Upper lobe of left lung (tissue), 6 donors: ENCODE results near the gene FLRT3. TPM values are rescaled to one million over a fixed set of nuclear protein-coding genes. Genes with fewer than 3 reads are reported as not detected.

Experiments
- ATAC-seq, 2 donors: fragments of 200-7000 bp; cut with Tn5 transposase; one replicate each; pipeline ENCODE4 v1.9.1; 2022; ENCODE audit warnings: mild to moderate bottlenecking in 2 of 2, moderate library complexity in 2 of 2; ENCODE audit not compliant: low FRiP score in 2 of 2
- DNase-seq, 2 donors: peaks; one replicate each; pipeline ENCODE4 v3.0.0-alpha.2; 2019 to 2020
- H3K27ac ChIP-seq, 4 donors: fragments of 200-600 bp; sonication (generic); one replicate each; pipeline ENCODE4 v1.5.1; 2016 to 2019
- H3K27me3 ChIP-seq, 4 donors: fragments of 200-600 bp; sonication (generic); one replicate each; pipeline ENCODE4 v1.5.1; 2017 to 2019
- H3K36me3 ChIP-seq, 4 donors: fragments of 200-600 bp; sonication (generic); one replicate each; pipeline ENCODE4 v1.5.1; 2016 to 2019
- H3K4me1 ChIP-seq, 4 donors: fragments of 200-600 bp; sonication (generic); one replicate each; pipeline ENCODE4 v1.5.1; 2018 to 2019
- H3K4me3 ChIP-seq, 4 donors: fragments of 200-600 bp; sonication (generic); one replicate each; pipeline ENCODE4 v1.5.1; 2017 to 2019; ENCODE audit warnings: mild to moderate bottlenecking in 2 of 4, moderate library complexity in 1 of 4
- H3K9me3 ChIP-seq, 4 donors: fragments of 200-600 bp; sonication (generic); one replicate each; pipeline ENCODE4 v1.5.1; 2018 to 2019
- EP300 ChIP-seq, 4 donors: sonication (generic); formaldehyde crosslinking; IDR thresholded peaks; one replicate each; pipeline ENCODE4 v1.5.1; 2017; ENCODE audit warnings: antibody characterized with exemption in 4 of 4, control low read depth in 2 of 4
- POLR2A ChIP-seq, 4 donors: fragments of 450-650 bp; IDR thresholded peaks; one replicate each; pipeline ENCODE4 v1.5.1; 2016 to 2017; ENCODE audit warnings: antibody characterized with exemption in 4 of 4, mild to moderate bottlenecking in 2 of 4
- POLR2AphosphoS5 ChIP-seq, 2 donors: sonication (generic); formaldehyde crosslinking; IDR thresholded peaks; one replicate each; pipeline ENCODE4 v1.5.1; 2017; ENCODE audit warnings: antibody characterized with exemption in 2 of 2
- WGBS, 2 donors: methylation state at CpG; one replicate each; pipeline ENCODE4 v1.1.5; 2017 to 2018; 5-methylcytosine and 5-hydroxymethylcytosine counted together
- total RNA-seq, 6 donors: library from RNA; depleted of rRNA in 4 of 6; stranded (reverse); fragments of >200 nt in 4 of 6; gene quantifications; one replicate each; pipeline versions ENCODE4 v1.1.0 to v1.2.1, GENCODE V29; 2016 to 2021
- TF ChIP-seq, protein P1 (sequence below), 6 experiments: fragments of 450-650 bp in 4 of 6; fragments of 200-600 bp in 2 of 6; sonication (generic) in 2 of 6; IDR thresholded peaks; one replicate each; pipeline ENCODE4 v1.5.1; 2016 to 2019; ENCODE audit warnings: antibody characterized with exemption in 6 of 6
- donor health status: DM: no; HTN: no; CAD: no; lungs with moderate emphysema.
- donor health status: DM: no; HTN: yes; CAD: no; lungs with severe emphysema.

FLRT3 gene
- total RNA-seq, 6 donors from 2014 or later: 19.2 to 127 (median 57.8) TPM

DNA sequence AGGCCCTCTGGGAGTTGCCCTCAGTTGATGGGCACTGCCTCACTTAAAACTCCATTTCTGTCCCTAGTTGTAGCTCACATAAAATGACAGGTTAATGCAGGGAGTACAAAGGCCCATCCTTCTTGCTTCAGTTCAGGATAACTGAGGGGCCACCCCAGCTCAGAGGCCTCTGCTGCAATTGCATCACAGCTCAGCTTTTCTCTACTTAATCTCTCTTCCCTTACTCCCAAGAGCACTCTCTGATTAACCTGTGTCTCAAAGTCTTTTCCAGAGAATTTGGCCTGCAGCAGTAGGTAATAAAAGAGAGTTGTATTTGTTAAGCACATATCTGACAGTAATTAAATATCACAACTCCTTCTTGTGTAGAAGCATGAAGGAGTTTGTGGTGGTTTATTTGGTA is 40.9 kb upstream of the FLRT3 start:
- DNase-seq: no peak
- H3K4me1 ChIP-seq: no peaks in the 10 kb centered on the region
- TF ChIP-seq POLR2A (IDR thresholded peaks at IDR 0.05): no peak
- TF ChIP-seq EP300 (IDR thresholded peaks at IDR 0.05): no peak
- TF ChIP-seq, protein P1, sequence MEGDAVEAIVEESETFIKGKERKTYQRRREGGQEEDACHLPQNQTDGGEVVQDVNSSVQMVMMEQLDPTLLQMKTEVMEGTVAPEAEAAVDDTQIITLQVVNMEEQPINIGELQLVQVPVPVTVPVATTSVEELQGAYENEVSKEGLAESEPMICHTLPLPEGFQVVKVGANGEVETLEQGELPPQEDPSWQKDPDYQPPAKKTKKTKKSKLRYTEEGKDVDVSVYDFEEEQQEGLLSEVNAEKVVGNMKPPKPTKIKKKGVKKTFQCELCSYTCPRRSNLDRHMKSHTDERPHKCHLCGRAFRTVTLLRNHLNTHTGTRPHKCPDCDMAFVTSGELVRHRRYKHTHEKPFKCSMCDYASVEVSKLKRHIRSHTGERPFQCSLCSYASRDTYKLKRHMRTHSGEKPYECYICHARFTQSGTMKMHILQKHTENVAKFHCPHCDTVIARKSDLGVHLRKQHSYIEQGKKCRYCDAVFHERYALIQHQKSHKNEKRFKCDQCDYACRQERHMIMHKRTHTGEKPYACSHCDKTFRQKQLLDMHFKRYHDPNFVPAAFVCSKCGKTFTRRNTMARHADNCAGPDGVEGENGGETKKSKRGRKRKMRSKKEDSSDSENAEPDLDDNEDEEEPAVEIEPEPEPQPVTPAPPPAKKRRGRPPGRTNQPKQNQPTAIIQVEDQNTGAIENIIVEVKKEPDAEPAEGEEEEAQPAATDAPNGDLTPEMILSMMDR (IDR thresholded peaks at IDR 0.05): no peak
- no peak for TF ChIP-seq POLR2AphosphoS5 (IDR thresholded peaks at IDR 0.05)
- no peak overlapping the region for H3K4me3 ChIP-seq
- no peaks in the 10 kb centered on the region for H3K36me3 ChIP-seq
- no peaks in the 10 kb centered on the region for H3K9me3 ChIP-seq
- H3K27ac ChIP-seq: no peak overlapping the region
- no peak for ATAC-seq
- H3K27me3 ChIP-seq: no peaks in the 10 kb centered on the region

DNA sequence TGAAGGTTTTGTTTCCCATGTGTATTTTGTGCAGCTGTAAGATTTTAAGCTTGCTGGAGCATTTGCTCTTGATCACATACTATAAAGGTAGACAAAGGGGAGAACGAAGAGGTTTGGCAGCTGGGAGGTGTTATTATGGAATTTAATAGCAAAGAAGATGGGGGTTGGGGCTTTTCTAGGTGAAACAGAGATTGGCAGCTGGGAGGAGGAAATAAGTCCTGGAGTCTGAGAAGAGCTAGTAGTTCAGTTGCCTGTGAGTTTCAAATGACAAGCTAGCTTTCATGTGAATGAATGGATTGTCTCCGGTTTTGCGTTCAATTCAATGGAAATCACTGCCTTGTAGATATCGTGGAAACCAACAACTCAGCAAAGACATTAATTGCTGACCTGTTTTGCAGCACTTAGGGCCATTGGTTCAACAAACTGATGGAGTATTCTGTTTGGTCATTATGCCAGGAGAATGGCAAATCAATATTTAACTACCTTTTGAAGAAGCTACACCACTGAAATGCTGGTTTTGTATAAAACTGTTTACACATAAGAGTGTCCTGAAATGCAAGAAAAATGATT is 38.1 kb upstream of the FLRT3 start:
- DNase-seq: no peak
- Histone ChIP-seq H3K27me3 (no peaks in the 10 kb centered on the region), H3K27ac (no peak overlapping the region), H3K4me1 (no peaks in the 10 kb centered on the region), H3K36me3 (no peaks in the 10 kb centered on the region), H3K9me3 (no peaks in the 10 kb centered on the region), H3K4me3 (no peak overlapping the region)
- TF ChIP-seq POLR2A (IDR thresholded peaks at IDR 0.05) (no peak), EP300 (IDR thresholded peaks at IDR 0.05) (no peak), POLR2AphosphoS5 (IDR thresholded peaks at IDR 0.05) (no peak)
- TF ChIP-seq, protein P1 (IDR thresholded peaks at IDR 0.05): no peak
- ATAC-seq: no peak
- 48 to 58% methylated on average over 4 of the region's 4 CpGs for WGBS, 2 donors

DNA sequence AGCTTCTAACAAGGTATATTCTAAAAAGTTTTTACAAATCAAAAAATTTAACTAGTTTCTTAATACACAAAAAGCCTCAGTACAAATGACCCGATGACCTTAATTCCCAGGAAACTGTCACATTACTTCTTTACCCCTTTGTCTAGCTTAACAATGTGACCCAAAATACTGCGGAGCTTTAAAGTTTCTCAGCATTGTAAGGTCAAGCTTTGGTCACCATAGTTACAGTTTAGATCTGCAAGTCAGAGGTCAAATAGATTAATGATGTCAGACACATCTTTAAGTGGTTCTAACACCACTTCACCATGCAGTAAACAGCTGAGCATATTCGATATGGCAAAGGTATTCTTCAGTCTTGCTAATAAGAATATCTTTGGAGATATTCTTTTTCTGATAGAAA is 36.8 kb upstream of the FLRT3 start:
- H3K4me1 ChIP-seq: no peaks in the 10 kb centered on the region
- WGBS, 2 donors: 38 to 46% methylated on average over 3 of the region's 3 CpGs
- H3K27me3 ChIP-seq: no peaks in the 10 kb centered on the region
- H3K9me3 ChIP-seq: no peaks in the 10 kb centered on the region
- DNase-seq: no peak
- H3K36me3 ChIP-seq: no peaks in the 10 kb centered on the region
- TF ChIP-seq POLR2AphosphoS5 (IDR thresholded peaks at IDR 0.05) (no peak), EP300 (IDR thresholded peaks at IDR 0.05) (no peak), POLR2A (IDR thresholded peaks at IDR 0.05) (no peak)
- TF ChIP-seq, protein P1 (IDR thresholded peaks at IDR 0.05): no peak
- ATAC-seq: no peak
- no peak overlapping the region for H3K4me3 ChIP-seq
- H3K27ac ChIP-seq: no peak overlapping the region

DNA sequence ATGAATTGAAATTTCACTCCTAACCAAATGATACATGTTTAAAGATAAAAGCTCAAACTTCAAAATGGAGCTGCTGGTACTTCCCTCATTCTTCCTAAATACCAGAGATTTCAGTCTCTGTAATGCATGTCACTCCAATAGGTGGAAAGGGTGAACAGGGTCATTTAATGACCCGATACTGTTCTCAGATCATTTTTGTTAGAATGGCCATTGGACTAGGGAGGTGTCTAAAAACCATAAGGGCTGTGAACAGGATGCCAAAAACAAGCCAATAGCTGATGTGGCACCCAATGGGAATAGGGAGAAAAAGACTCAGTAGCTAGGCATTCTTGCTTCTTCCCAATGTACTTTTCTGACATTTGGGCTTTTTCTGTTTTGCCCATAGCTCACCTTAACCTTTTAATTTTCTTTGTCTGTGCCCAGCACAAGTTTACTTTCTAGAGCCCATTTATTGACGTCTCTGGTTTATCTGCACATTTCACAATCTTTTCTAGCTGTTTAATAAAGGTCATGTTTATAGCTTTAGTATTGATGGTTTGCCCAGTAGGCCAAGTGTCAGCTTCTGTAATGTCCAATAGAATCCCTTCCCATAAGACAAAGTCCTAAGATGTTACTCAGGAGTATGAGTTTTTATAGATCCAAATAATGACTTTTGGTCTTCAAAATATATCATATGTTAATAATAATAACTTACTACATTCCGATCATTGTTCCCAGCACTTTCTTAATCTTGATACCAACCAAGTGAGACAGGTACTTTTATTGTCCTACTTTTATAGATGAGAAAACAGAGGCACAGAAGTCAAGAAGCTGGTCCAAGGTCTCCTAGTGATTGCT is 24.3 kb upstream of the FLRT3 start:
- Histone ChIP-seq H3K9me3 (peaks cover 0 to 6% (median 1%) of the 10 kb centered on the region in 4 donors), H3K27ac (no peak overlapping the region), H3K4me3 (no peak overlapping the region), H3K36me3 (no peaks in the 10 kb centered on the region), H3K27me3 (no peaks in the 10 kb centered on the region), H3K4me1 (no peaks in the 10 kb centered on the region)
- no peak for TF ChIP-seq POLR2AphosphoS5 (IDR thresholded peaks at IDR 0.05)
- TF ChIP-seq, protein P1 (IDR thresholded peaks at IDR 0.05): no peak
- TF ChIP-seq POLR2A (IDR thresholded peaks at IDR 0.05): no peak
- no peak for TF ChIP-seq EP300 (IDR thresholded peaks at IDR 0.05)
- DNase-seq (no peak), ATAC-seq (no peak)
- 84 to 86% methylated on average over 3 of the region's 3 CpGs for WGBS, 2 donors
